ENCODE data around the gene CLSTN1.
A peak's percentile ranks its signal among the peaks of the same experiment; 100 is the strongest.

CLSTN1 gene

GRCh38 chr1:9825093-9826074 lies 1.6 kb upstream of the CLSTN1 start:
- H3K27me3 ChIP-seq (ENCODE audit: insufficient read depth, low read length) = no peaks in the 10 kb centered on the region
- no peaks in the 10 kb centered on the region for H3K9me2 ChIP-seq (ENCODE audit: low read depth, low read length)
- H2AFZ ChIP-seq (ENCODE audit: low read length) = no peak overlapping the region
- peak overlapping the region; percentile 76 for H3K4me2 ChIP-seq (ENCODE audit: low read length)
- no peaks in the 10 kb centered on the region for H4K20me1 ChIP-seq (ENCODE audit: insufficient read depth, low read length)
- TF ChIP-seq, protein P1, sequence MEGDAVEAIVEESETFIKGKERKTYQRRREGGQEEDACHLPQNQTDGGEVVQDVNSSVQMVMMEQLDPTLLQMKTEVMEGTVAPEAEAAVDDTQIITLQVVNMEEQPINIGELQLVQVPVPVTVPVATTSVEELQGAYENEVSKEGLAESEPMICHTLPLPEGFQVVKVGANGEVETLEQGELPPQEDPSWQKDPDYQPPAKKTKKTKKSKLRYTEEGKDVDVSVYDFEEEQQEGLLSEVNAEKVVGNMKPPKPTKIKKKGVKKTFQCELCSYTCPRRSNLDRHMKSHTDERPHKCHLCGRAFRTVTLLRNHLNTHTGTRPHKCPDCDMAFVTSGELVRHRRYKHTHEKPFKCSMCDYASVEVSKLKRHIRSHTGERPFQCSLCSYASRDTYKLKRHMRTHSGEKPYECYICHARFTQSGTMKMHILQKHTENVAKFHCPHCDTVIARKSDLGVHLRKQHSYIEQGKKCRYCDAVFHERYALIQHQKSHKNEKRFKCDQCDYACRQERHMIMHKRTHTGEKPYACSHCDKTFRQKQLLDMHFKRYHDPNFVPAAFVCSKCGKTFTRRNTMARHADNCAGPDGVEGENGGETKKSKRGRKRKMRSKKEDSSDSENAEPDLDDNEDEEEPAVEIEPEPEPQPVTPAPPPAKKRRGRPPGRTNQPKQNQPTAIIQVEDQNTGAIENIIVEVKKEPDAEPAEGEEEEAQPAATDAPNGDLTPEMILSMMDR (IDR thresholded peaks at IDR 0.05; ENCODE audit: low read length) = no peak
- TF ChIP-seq EZH2 (IDR thresholded peaks at IDR 0.05; ENCODE audit: borderline replicate concordance, low read length) = no peak
- no peaks in the 10 kb centered on the region for H3K9me3 ChIP-seq (ENCODE audit: low read length)
- peaks cover 30% of the 10 kb centered on the region for H3K79me2 ChIP-seq (ENCODE audit: insufficient read depth, low read length)
- peaks cover 41% of the 10 kb centered on the region for H3K4me1 ChIP-seq (ENCODE audit: insufficient read depth, low read length, severe bottlenecking)
- no peak overlapping the region for H3K4me3 ChIP-seq (ENCODE audit: low read depth, low read length, poor library complexity, severe bottlenecking)
- H3K36me3 ChIP-seq (ENCODE audit: insufficient read depth, low read length) = peaks cover 10% of the 10 kb centered on the region
- H3F3A ChIP-seq (ENCODE audit: insufficient read depth, low read length) = 0 out of 2 replicates have a peak, but pooled peaks cover 9% of the 10 kb centered on the region
- no peak overlapping the region for H3K9ac ChIP-seq (ENCODE audit: low read length)
- H3K27ac ChIP-seq (ENCODE audit: low read depth, low read length, poor library complexity, severe bottlenecking) = no peak overlapping the region

- Histone ChIP-seq H3K27ac (ENCODE audit: low read depth, low read length, poor library complexity, severe bottlenecking) (peak overlapping the region; percentile 25), H3K9me3 (ENCODE audit: low read length) (no peaks in the 10 kb centered on the region), H3K4me3 (ENCODE audit: low read depth, low read length, poor library complexity, severe bottlenecking) (peak overlapping the region; percentile 63), H4K20me1 (ENCODE audit: insufficient read depth, low read length) (no peaks in the 10 kb centered on the region), H2AFZ (ENCODE audit: low read length) (no peak overlapping the region), H3F3A (ENCODE audit: insufficient read depth, low read length) (0 out of 2 replicates have a peak, but pooled peaks cover 9% of the 10 kb centered on the region), H3K9ac (ENCODE audit: low read length) (peak overlapping the region; percentile 65; the same call in 1 of the 2 replicates), H3K79me2 (ENCODE audit: insufficient read depth, low read length) (peaks cover 37% of the 10 kb centered on the region), H3K9me2 (ENCODE audit: low read depth, low read length) (no peaks in the 10 kb centered on the region), H3K4me1 (ENCODE audit: insufficient read depth, low read length, severe bottlenecking) (peaks cover 48% of the 10 kb centered on the region), H3K27me3 (ENCODE audit: insufficient read depth, low read length) (no peaks in the 10 kb centered on the region), H3K36me3 (ENCODE audit: insufficient read depth, low read length) (peaks cover 13% of the 10 kb centered on the region), H3K4me2 (ENCODE audit: low read length) (peak overlapping the region; percentile 76)
- TF ChIP-seq EZH2 (IDR thresholded peaks at IDR 0.05; ENCODE audit: borderline replicate concordance, low read length) = no peak
- TF ChIP-seq, protein P1 (IDR thresholded peaks at IDR 0.05; ENCODE audit: low read length) = no peak
Measured at GRCh38 chr1:9824702-9825089, 931 bp upstream of the CLSTN1 start.

DNA sequence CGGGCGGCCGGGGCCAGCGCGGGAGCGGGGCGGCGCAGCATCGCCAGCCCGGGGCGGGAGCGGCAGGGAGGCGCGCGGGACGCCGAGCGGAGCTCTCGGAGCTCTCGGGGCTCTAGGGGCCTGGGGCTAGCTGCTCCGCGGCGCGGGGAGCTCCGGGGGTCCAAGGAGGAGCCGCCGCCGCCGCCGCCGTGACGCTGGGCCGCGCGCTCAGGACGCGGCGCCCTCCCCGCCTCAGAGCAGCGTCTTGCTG lies 147 bp downstream of the CLSTN1 start:
- TF ChIP-seq EZH2 (IDR thresholded peaks at IDR 0.05; ENCODE audit: borderline replicate concordance, low read length) = no peak
- TF ChIP-seq, protein P1 (IDR thresholded peaks at IDR 0.05; ENCODE audit: low read length) = no peak
- H3K27ac ChIP-seq (ENCODE audit: low read depth, low read length, poor library complexity, severe bottlenecking) = no peak overlapping the region
- H3F3A ChIP-seq (ENCODE audit: insufficient read depth, low read length) = 0 out of 2 replicates have a peak, but pooled peaks cover 9% of the 10 kb centered on the region
- peaks cover 47% of the 10 kb centered on the region for H3K79me2 ChIP-seq (ENCODE audit: insufficient read depth, low read length)
- peaks cover 21% of the 10 kb centered on the region for H3K36me3 ChIP-seq (ENCODE audit: insufficient read depth, low read length)
- peak overlapping the region; percentile 99 for H3K4me3 ChIP-seq (ENCODE audit: low read depth, low read length, poor library complexity, severe bottlenecking)
- H3K9ac ChIP-seq (ENCODE audit: low read length) = peak overlapping the region; percentile 98
- H3K9me2 ChIP-seq (ENCODE audit: low read depth, low read length) = no peaks in the 10 kb centered on the region
- H3K27me3 ChIP-seq (ENCODE audit: insufficient read depth, low read length) = no peaks in the 10 kb centered on the region
- H4K20me1 ChIP-seq (ENCODE audit: insufficient read depth, low read length) = no peaks in the 10 kb centered on the region
- H3K4me1 ChIP-seq (ENCODE audit: insufficient read depth, low read length, severe bottlenecking) = peaks cover 59% of the 10 kb centered on the region
- no peak overlapping the region for H2AFZ ChIP-seq (ENCODE audit: low read length)
- no peaks in the 10 kb centered on the region for H3K9me3 ChIP-seq (ENCODE audit: low read length)
- no peak overlapping the region for H3K4me2 ChIP-seq (ENCODE audit: low read length)

All from OCI-LY1 (cell line).